ENCODE measurements around the gene ASMT. TPM values are rescaled to one million over a fixed set of nuclear protein-coding genes. Genes with fewer than 3 reads are reported as not detected.

ASMT gene
- total RNA-seq: not detected

GRCh38 chrX:1614927-1615326 lies at the start of gene ASMT:
ASMT (plus strand) TSS chrX:1615059; CDS start chrX:1615200, 141 bp downstream.

GRCh38 chrX:1591102-1591862 lies 23.6 kb upstream of the ASMT start, which contains the start of gene AKAP17A:
AKAP17A (plus strand) TSS chrX:1591604; CDS start chrX:1593463, 1,859 bp downstream.

Other genes starting within 250 kb of the ASMT start
- gene SLC25A6, start 222.9 kb upstream of the ASMT start, total RNA-seq: 163 TPM
- gene ASMTL, start 162.2 kb upstream of the ASMT start, total RNA-seq: 14.4 TPM
- gene P2RY8, start 77.9 kb upstream of the ASMT start, total RNA-seq: not detected
- gene AKAP17A, start 23.5 kb upstream of the ASMT start, total RNA-seq: 18.8 TPM